HFFc6 (cell line): ENCODE data around the gene GAREM1. TPM values are rescaled to one million over a fixed set of nuclear protein-coding genes. Genes with fewer than 3 reads are reported as not detected.

Experiments used
- DNase-seq: peaks from one replicate; pipeline ENCODE4 v3.0.0-alpha.2; 2018
- H3K27ac Mint-ChIP-seq: 2 replicates; pipeline ENCODE4 v1.8.0; 2020; ENCODE audit warnings: mild to moderate bottlenecking, mixed read lengths
- H3K27me3 Mint-ChIP-seq: 2 replicates; pipeline ENCODE4 v1.8.0; 2021; ENCODE audit warnings: mild to moderate bottlenecking, moderate library complexity, mixed read lengths; ENCODE audit not compliant: insufficient read depth
- H3K36me3 Mint-ChIP-seq: 2 replicates; pipeline ENCODE4 v1.8.0; 2021; ENCODE audit warnings: low read depth, mixed read lengths
- H3K4me1 Mint-ChIP-seq: 2 replicates; pipeline ENCODE4 v1.8.0; 2020; ENCODE audit warnings: low read depth, mixed read lengths
- H3K4me3 Mint-ChIP-seq: 2 replicates; pipeline ENCODE4 v1.8.0; 2020; ENCODE audit warnings: mild to moderate bottlenecking, moderate library complexity, mixed read lengths
- H3K9me3 Mint-ChIP-seq: 2 replicates; pipeline ENCODE4 v1.8.0; 2020; ENCODE audit warnings: mild to moderate bottlenecking, mixed read lengths
- CTCF ChIP-seq: fragments of 200-600 bp; sonication (generic); IDR thresholded peaks from 2 replicates; pipeline ENCODE4 v1.5.0; 2021; ENCODE audit warnings: antibody characterized with exemption, mild to moderate bottlenecking
- total RNA-seq, 6 experiments: library from RNA; stranded (reverse); fragmentation: NEBNext Ultra II Directional; extraction: Animal tissue kit (Norgen Biotek cat#: 25700); gene quantifications; 2 replicates in 1 of 6; 3 replicates in 5 of 6; pipeline ENCODE4 v1.2.3, GENCODE V29; 2021

Gene GAREM1
- total RNA-seq, 6 experiments from 2014 or later = 0.03 to 0.31 (median 0.08) TPM

- DNase-seq = no peak
- H3K27ac Mint-ChIP-seq = no peak overlapping the region
- H3K4me3 Mint-ChIP-seq = no peak overlapping the region
- no peaks in the 10 kb centered on the region; the same call in 1 of the 2 replicates for H3K4me1 Mint-ChIP-seq
- no peaks in the 10 kb centered on the region for H3K36me3 Mint-ChIP-seq
- no peaks in the 10 kb centered on the region for H3K27me3 Mint-ChIP-seq
- peaks cover 4% of the 10 kb centered on the region for H3K9me3 Mint-ChIP-seq
- no peak for TF ChIP-seq CTCF
These were observed 171.2 kb downstream of the GAREM1 start for GRCh38 chr18:32299484-32299883.

- Mint-ChIP-seq H3K27ac (no peak overlapping the region), H3K27me3 (no peaks in the 10 kb centered on the region), H3K4me3 (no peak overlapping the region), H3K9me3 (peaks cover under 1% of the 10 kb centered on the region), H3K4me1 (no peaks in the 10 kb centered on the region; the same call in 1 of the 2 replicates), H3K36me3 (no peaks in the 10 kb centered on the region)
- no peak for TF ChIP-seq CTCF
- DNase-seq = no peak
These were observed 172.5 kb downstream of the GAREM1 start for GRCh38 chr18:32298171-32298667.

GRCh38 chr18:32297579-32298170 is 173.0 kb downstream of the GAREM1 start:
- Mint-ChIP-seq H3K36me3 (no peaks in the 10 kb centered on the region), H3K4me1 (no peaks in the 10 kb centered on the region; the same call in 1 of the 2 replicates), H3K27ac (no peak overlapping the region), H3K4me3 (no peak overlapping the region), H3K9me3 (no peaks in the 10 kb centered on the region; the same call in 1 of the 2 replicates), H3K27me3 (no peaks in the 10 kb centered on the region)
- DNase-seq = no peak
- TF ChIP-seq CTCF = no peak

GRCh38 chr18:32296851-32297250 is 173.8 kb downstream of the GAREM1 start:
- no peak for DNase-seq
- H3K36me3 Mint-ChIP-seq = no peaks in the 10 kb centered on the region
- no peak for TF ChIP-seq CTCF
- H3K4me1 Mint-ChIP-seq = no peaks in the 10 kb centered on the region; the same call in 1 of the 2 replicates
- H3K27ac Mint-ChIP-seq = no peak overlapping the region
- H3K9me3 Mint-ChIP-seq = no peaks in the 10 kb centered on the region; the same call in 1 of the 2 replicates
- H3K27me3 Mint-ChIP-seq = no peaks in the 10 kb centered on the region
- H3K4me3 Mint-ChIP-seq = no peak overlapping the region

GRCh38 chr18:32295604-32296003 is 175.1 kb downstream of the GAREM1 start:
- no peaks in the 10 kb centered on the region; the same call in 1 of the 2 replicates for H3K9me3 Mint-ChIP-seq
- no peak for DNase-seq
- no peak overlapping the region for H3K4me3 Mint-ChIP-seq
- H3K36me3 Mint-ChIP-seq = no peaks in the 10 kb centered on the region
- no peaks in the 10 kb centered on the region for H3K4me1 Mint-ChIP-seq
- no peaks in the 10 kb centered on the region for H3K27me3 Mint-ChIP-seq
- no peak for TF ChIP-seq CTCF
- no peak overlapping the region for H3K27ac Mint-ChIP-seq
